COLO829 (cell line): ENCODE results near the gene CACNB2.
"Not testable (repeated sequence)": the region's sequence is repeated elsewhere in the genome, so short reads cannot be mapped to it uniquely, and the experiment has no call there.

ENCODE experiments used
- DNase-seq: peaks from one replicate; pipeline ENCODE4 v3.0.0; 2012; ENCODE audit warnings: low spot score

The CACNB2 gene

GRCh38 chr10:18401416-18402195, 261.4 kb downstream of the CACNB2 start:
- no peak for DNase-seq

- no peak for DNase-seq
Observed at GRCh38 chr10:18402853-18403252, 262.6 kb downstream of the CACNB2 start.

- DNase-seq: no peak
Observed at GRCh38 chr10:18404530-18404929, 264.3 kb downstream of the CACNB2 start.

DNA sequence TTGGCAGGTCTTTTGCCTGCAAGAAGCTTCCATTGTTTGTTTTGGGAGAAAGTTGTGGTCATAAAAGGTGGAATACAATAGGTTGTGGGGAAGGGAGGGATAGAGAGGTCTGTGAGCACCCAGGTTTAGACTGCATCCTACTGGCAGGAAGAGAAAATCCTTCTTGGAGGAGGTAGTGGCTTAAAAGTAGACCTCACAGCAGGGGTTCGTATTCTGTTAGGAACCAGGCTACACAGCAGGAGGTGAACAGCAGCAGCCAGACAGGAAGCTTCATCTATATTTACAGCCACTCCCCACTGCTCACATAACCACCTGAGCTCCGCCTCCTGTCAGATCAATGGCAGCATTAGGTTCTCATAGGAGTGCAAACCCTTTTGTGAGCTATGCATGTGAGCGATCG, 265.9 kb downstream of the CACNB2 start:
- no peak for DNase-seq

DNA sequence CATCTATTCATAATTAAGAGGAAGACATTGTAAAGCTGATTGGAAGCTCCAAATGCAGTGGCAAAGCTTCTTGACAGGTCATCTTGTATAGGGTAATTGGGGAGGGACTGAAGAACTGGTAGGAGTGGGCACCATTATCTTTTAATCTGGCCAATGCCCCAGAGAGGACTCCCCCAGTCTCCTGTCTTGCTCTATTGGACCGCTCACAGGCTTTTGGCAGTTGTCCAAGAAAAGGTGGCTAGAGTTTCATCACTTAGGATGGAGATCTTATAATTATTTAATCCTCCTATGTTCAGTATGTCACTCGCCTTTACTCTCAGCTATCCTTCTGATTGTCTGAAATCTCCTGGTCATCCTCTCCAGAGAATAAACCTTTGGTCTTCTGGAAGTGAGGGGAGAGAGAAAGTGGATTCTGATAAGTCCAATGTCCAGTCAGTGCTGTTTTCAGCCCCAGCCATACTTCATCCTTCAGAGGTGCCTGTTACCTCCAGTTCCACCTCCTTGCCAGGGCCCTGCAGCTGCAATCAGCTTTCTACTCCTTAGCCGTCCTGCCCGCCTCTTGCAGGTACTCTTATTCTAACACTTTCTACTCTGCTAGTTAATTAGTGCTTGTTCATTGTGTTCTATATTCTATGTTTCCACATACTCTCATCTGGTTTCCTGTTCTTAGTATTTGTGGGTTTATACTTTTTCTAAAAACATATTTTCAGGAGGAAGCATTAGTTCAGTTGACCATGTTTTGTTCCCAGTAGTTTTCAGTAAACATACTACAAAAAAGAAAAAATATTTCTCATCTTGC, 269.6 kb downstream of the CACNB2 start:
- DNase-seq: no peak

DNA sequence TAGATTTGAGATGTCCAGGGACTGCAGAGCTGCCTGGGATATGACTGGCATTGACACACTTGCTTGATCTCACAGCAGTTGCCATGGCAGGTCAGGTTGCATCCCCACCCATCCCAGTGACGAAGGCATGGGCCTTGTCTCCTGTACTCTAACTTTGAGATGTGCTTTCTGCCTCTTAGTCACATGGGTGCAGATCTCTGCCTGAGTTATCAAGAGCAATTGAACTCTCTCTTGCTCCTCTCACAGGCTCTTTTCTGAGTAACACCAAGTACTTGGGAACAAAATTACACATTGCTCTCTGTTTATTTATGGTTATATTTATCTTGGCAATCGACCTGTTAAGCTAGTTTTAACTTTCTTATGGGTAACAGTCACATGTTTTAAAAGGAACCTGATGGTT, 273.8 kb downstream of the CACNB2 start:
- DNase-seq: no peak

DNA sequence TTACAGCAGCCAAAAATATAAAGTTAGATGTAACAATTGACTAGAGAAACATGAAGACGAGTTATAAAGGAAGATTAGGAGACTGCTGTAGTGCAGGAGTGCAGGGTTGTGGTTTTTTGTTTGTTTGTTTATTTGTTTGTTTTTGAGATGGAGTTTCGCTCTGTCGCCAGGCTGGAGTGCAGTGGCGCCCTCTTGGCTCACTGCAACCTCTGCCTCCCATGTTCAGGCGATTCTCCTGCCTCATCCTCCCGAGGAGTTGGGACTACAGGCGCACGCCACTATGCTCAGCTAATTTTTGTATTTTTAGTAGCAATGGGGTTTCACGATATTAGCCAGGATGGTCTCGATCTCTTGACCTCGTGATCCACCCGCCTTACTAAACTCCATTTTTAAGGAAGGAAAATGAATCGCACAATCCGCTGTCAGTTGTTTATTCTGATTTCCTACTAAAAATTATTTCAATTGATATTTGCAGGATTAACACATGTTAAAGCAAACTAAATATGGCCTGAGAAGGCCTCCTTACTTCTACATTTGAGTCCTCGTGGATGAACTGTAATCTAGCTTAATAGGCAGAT, 277.8 kb downstream of the CACNB2 start:
- no peak for DNase-seq

GRCh38 chr10:18418541-18419215, 278.5 kb downstream of the CACNB2 start:
- DNase-seq: no peak

DNA sequence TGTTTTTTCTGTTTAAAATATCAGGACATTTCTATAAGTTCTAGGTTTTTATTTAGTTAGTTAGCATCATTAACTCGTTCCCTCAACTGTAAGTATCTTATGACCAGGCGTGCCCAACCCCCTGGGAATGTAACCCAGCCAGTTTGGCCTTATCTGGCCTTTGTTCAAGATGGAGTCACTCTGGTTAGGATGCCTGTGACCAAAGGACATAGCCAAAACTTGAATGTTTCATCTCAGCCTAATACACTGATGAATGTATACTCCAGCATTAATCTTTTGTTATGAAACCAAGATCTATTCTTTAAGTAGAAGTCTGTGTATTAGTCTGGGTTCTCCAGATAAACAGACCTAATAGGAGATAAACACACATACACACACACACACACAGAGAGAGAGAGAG, 279.7 kb downstream of the CACNB2 start:
- no peak for DNase-seq

DNA sequence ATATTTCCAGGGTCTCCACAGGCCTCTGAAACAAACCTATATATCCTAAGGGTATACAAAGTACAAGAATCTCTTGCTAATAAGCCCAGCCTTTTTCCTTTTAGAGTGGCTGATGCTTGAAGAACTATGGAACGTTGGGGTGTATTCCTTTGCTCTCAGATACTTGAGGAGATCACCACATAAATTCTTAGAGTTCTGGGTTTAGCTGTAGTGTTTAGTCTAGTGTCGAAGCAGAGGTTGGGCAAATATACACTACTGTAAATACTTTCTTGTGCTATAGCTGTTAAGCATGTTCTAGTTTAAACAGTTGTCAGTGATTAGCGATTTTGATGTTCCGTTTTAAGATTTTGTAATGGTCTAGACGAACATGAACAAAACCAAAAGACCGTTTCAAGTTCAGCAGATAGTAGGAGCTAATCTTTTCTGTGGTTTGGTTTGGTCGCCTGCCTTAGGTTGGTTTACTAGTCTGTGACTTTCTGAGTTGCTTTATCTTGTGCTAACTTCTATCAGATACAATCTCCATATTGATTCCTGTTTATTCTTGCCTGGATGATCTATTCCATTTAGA, 281.6 kb downstream of the CACNB2 start:
- no peak for DNase-seq

- no peak for DNase-seq
Observed at GRCh38 chr10:18423058-18423637, 282.9 kb downstream of the CACNB2 start.

GRCh38 chr10:18424200-18424599, 284.0 kb downstream of the CACNB2 start:
- DNase-seq: no peak

- no peak for DNase-seq
Observed at GRCh38 chr10:18429335-18429734, 289.1 kb downstream of the CACNB2 start.

- DNase-seq: no peak
Observed at GRCh38 chr10:18436902-18437301, 296.7 kb downstream of the CACNB2 start.

- DNase-seq: peak; percentile 23
Observed at GRCh38 chr10:18437486-18437885, 297.3 kb downstream of the CACNB2 start.

DNA sequence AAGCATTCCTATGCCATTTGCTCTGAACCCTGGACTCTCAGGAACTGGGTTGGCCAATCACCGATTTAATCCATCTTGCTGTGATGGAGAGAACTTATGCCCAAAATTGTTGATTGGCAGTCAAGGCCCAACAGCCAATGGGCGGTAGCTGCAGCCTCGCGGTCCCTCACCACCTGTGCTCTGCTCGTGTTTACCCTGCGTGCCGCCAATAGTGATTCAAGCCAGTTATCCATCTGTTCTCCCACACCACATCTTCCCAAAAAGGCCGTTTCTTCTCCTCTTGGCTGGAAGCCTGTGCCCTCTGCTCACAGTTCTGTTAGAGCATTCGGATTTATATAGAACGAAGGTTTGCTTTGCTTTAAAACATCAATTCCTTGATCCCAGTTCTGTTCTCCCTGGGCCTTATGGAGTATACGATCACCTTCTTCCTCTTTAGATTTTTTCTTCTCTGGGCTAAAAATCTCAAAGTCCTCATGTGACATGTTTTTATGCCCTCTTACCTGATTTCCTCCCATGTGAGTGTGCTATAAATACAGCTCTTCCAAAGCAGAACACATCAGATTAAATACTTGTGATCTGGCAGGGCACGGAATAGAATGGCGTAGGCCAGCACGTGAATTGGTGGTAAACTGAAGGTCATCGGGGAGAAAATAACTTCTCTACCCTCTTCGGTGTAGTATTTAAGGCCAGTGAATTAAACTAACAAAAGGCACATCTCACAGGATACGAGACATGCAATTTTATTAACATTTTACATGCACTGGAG, 298.3 kb downstream of the CACNB2 start:
- no peak for DNase-seq

DNA sequence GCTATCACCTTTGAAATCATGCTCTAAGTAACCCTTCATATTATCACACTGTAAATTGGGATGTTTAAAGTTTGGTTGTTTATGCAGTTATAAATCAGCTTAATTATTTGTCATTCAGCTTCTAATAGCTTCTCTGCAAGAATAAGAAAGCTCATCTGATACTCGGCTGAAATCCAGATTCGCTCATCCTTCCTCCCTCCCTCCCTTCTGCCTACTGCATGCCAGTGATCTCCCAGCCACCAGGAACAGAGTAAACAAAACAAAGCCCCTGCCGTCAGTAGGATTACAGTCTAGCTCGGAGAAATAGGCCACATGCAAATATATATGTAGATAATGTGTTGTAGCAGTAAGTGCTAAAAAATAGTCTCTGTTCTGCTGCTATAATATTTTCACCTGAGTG, 299.4 kb downstream of the CACNB2 start:
- no peak for DNase-seq

DNA sequence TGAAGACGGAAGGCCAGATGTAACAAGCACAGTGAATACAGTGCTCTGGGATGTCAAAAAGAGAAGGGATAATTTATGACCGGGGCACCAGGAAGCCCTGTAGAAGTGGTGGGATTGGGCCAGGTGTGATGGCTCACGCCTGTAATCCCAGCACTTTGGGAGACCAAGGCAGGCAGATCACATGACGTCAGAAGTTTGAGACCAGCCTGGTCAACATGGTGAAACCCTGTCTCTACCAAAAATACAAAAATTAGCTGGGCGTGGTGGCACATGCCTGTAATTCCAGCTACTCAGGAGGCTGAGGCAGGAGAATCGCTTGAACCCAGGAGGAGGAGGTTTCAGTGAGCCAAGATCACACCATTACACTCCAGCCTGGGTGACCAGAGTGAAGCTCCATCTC, 305.4 kb downstream of the CACNB2 start:
- DNase-seq: not testable (repeated sequence)

- no peak for DNase-seq
Observed at GRCh38 chr10:18446205-18446604, 306.0 kb downstream of the CACNB2 start.

DNA sequence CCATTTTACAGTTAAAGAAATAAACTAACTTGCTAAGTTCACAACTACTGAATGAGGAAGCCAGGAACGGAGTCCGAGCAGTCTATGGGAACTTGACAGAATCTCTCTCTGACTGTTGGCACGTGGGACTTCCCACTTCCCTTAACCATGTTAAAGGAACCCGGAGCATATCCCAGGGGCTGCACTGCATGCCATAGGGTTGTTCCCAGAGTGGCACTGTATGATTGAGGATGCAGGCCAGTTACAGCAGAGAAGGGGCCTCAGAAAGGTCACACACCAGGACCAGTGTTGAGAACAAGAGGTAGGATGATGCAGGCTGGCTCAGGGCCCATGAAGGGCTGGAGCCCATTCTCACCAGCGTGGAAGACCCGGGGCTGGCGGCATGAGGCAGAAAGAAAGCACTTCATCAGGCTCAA, 309.4 kb downstream of the CACNB2 start:
- no peak for DNase-seq

GRCh38 chr10:18450298-18450697, 310.1 kb downstream of the CACNB2 start:
- no peak for DNase-seq
